Endodermal cell (in vitro differentiated cells): ENCODE measurements around the gene LYPD6. TPM values are rescaled to one million over a fixed set of nuclear protein-coding genes. Genes with fewer than 3 reads are reported as not detected.

Experiments used
- DNase-seq: peaks from one replicate; pipeline ENCODE4 v3.0.0-alpha.2; 2017
- H3K27ac ChIP-seq: 2 replicates; pipeline ENCODE4 v1.5.1; 2013; ENCODE audit warnings: mild to moderate bottlenecking, low read depth, low read length, moderate library complexity
- H3K27me3 ChIP-seq: 2 replicates; pipeline ENCODE4 v1.6.1; 2013; ENCODE audit warnings: mild to moderate bottlenecking, low read length, moderate library complexity; ENCODE audit not compliant: insufficient read depth, control insufficient read depth, poor library complexity, severe bottlenecking
- H3K36me3 ChIP-seq: 2 replicates; pipeline ENCODE4 v1.7.0; 2013; ENCODE audit warnings: mild to moderate bottlenecking, low read length, moderate library complexity; ENCODE audit not compliant: control insufficient read depth, insufficient read depth
- H3K4me1 ChIP-seq: one replicate; pipeline ENCODE4 v1.7.0; 2013; ENCODE audit warnings: low read length; ENCODE audit not compliant: control insufficient read depth, insufficient read depth
- H3K4me3 ChIP-seq: 2 replicates; pipeline ENCODE4 v1.5.1; 2013; ENCODE audit warnings: mild to moderate bottlenecking, low read length, moderate library complexity
- H3K9ac ChIP-seq: 2 replicates; pipeline ENCODE4 v1.6.1; 2013; ENCODE audit warnings: mild to moderate bottlenecking, low read length, moderate library complexity; ENCODE audit not compliant: poor library complexity, severe bottlenecking; ENCODE audit errors: extremely low read depth
- H3K9me3 ChIP-seq: 2 replicates; pipeline ENCODE4 v1.6.1; 2013; ENCODE audit warnings: mild to moderate bottlenecking, low read length, moderate library complexity; ENCODE audit not compliant: control insufficient read depth
- H3K27ac Mint-ChIP-seq: 2 replicates; pipeline ENCODE4 v1.8.0; 2020; ENCODE audit warnings: mixed read lengths
- H3K27me3 Mint-ChIP-seq: 2 replicates; pipeline ENCODE4 v1.8.0; 2021; ENCODE audit warnings: mild to moderate bottlenecking, mixed read lengths; ENCODE audit not compliant: insufficient read depth
- H3K36me3 Mint-ChIP-seq: 2 replicates; pipeline ENCODE4 v1.8.0; 2020; ENCODE audit warnings: low read depth, mixed read lengths
- H3K4me1 Mint-ChIP-seq: 2 replicates; pipeline ENCODE4 v1.8.0; 2020; ENCODE audit warnings: mixed read lengths
- H3K4me3 Mint-ChIP-seq: 2 replicates; pipeline ENCODE4 v1.8.0; 2020; ENCODE audit warnings: mild to moderate bottlenecking, moderate library complexity, mixed read lengths
- H3K9me3 Mint-ChIP-seq: 2 replicates; pipeline ENCODE4 v1.8.0; 2020; ENCODE audit warnings: mild to moderate bottlenecking, mixed read lengths
- WGBS, 2 experiments: methylation state at CpG; one replicate each; pipeline versions ENCODE4 v1.1.5 to v1.1.7; 2013; ENCODE audit warnings: missing lambda C conversion rate in 2 of 2, mixed read lengths in 1 of 2; ENCODE audit not compliant: insufficient coverage in 1 of 2, insufficient read length in 1 of 2; 5-methylcytosine and 5-hydroxymethylcytosine counted together
- total RNA-seq, 2 donors: library from RNA; stranded (reverse); fragmentation: NEBNext Ultra II Directional in 1 of 2; extraction: Animal tissue kit (Norgen Biotek cat#: 25700) in 1 of 2; gene quantifications; 2 replicates in 1 of 2; 3 replicates in 1 of 2; pipeline ENCODE4 v1.2.1, GENCODE V29; 2021
- TF ChIP-seq, protein P1 (sequence below): fragments of 200-600 bp; sonication (generic); conservative IDR thresholded peaks from 2 replicates; pipeline ENCODE4 v1.5.0; 2021; ENCODE audit warnings: antibody characterized with exemption, mild to moderate bottlenecking

The LYPD6 gene
- total RNA-seq, 2 donors from 2014 or later: 6.7 to 8.5 TPM

DNA sequence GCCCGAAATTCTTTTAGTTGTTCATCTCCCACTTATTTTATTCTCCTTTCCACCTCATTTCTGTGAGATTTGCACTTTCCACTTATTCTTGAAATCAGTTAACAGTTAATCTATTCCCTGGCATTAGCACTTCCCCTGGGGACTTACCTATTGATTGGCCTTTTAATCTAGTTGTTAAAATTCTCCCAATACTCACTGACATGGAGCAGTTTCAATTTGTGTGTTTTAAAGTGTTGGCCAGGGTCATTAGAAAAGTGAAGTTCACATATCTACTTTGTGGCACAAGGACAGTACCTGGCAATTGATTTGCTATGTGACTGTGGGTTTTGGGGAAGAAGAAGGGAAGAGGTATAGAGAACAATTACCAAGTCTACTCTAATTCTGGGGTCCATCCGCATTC, 83.1 kb downstream of the LYPD6 start:
- H3K36me3 Mint-ChIP-seq: peaks cover 3% of the 10 kb centered on the region
- TF ChIP-seq, protein P1, sequence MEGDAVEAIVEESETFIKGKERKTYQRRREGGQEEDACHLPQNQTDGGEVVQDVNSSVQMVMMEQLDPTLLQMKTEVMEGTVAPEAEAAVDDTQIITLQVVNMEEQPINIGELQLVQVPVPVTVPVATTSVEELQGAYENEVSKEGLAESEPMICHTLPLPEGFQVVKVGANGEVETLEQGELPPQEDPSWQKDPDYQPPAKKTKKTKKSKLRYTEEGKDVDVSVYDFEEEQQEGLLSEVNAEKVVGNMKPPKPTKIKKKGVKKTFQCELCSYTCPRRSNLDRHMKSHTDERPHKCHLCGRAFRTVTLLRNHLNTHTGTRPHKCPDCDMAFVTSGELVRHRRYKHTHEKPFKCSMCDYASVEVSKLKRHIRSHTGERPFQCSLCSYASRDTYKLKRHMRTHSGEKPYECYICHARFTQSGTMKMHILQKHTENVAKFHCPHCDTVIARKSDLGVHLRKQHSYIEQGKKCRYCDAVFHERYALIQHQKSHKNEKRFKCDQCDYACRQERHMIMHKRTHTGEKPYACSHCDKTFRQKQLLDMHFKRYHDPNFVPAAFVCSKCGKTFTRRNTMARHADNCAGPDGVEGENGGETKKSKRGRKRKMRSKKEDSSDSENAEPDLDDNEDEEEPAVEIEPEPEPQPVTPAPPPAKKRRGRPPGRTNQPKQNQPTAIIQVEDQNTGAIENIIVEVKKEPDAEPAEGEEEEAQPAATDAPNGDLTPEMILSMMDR: no peak
- Histone ChIP-seq H3K9me3 (no peaks in the 10 kb centered on the region), H3K27me3 (peaks cover 64% of the 10 kb centered on the region), H3K4me1 (no peaks in the 10 kb centered on the region), H3K36me3 (no peaks in the 10 kb centered on the region), H3K4me3 (no peak overlapping the region), H3K9ac (no peak overlapping the region), H3K27ac (no peak overlapping the region)
- no peaks in the 10 kb centered on the region for H3K9me3 Mint-ChIP-seq
- H3K4me1 Mint-ChIP-seq: peaks cover 16% of the 10 kb centered on the region
- no peak overlapping the region for H3K27ac Mint-ChIP-seq
- no peak overlapping the region for H3K4me3 Mint-ChIP-seq
- H3K27me3 Mint-ChIP-seq: peaks cover 19% of the 10 kb centered on the region
- 83 to 95% methylated on average over 1 of the region's 2 CpGs for WGBS, 2 experiments
- DNase-seq: no peak

GRCh38 chr2:149415086-149415485, 84.7 kb downstream of the LYPD6 start:
- H3K27me3 ChIP-seq: peaks cover 64% of the 10 kb centered on the region
- Mint-ChIP-seq H3K36me3 (no peaks in the 10 kb centered on the region), H3K27me3 (peaks cover 16% of the 10 kb centered on the region), H3K27ac (no peak overlapping the region), H3K4me3 (no peak overlapping the region), H3K9me3 (no peaks in the 10 kb centered on the region), H3K4me1 (peaks cover 28% of the 10 kb centered on the region)
- H3K27ac ChIP-seq: no peak overlapping the region
- TF ChIP-seq, protein P1: no peak
- no peaks in the 10 kb centered on the region for H3K36me3 ChIP-seq
- H3K4me1 ChIP-seq: peaks cover 11% of the 10 kb centered on the region
- no peak overlapping the region for H3K9ac ChIP-seq
- no peaks in the 10 kb centered on the region for H3K9me3 ChIP-seq
- no peak overlapping the region for H3K4me3 ChIP-seq
- DNase-seq: no peak
- 80 to 84% methylated on average over 1 of the region's 1 CpG for WGBS, 2 experiments

DNA sequence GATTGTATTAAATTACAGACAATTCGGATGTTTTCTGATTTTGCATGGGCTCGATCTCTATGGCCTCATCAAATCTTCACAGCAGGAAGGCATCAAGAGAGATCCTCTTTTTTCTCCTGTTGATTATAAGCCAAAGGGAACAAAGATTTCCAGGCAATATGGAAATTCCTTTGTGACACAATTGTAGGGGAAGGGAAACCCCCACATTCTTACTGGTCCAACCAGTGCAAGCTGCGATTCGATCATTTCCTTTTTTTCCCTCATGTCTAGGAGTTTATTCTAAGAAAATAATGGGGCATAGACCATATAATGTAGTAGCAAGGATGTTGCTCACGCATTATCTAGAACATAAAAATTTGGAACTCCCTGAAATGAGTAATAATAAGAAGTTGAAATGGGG, 87.7 kb downstream of the LYPD6 start:
- H3K4me3 ChIP-seq: no peak overlapping the region
- DNase-seq: no peak
- no peak overlapping the region for H3K9ac ChIP-seq
- H3K27me3 ChIP-seq: peaks cover 42% of the 10 kb centered on the region
- peaks cover 13% of the 10 kb centered on the region for H3K4me1 ChIP-seq
- TF ChIP-seq, protein P1: no peak
- Mint-ChIP-seq H3K27me3 (peaks cover 19% of the 10 kb centered on the region), H3K9me3 (no peaks in the 10 kb centered on the region), H3K27ac (no peak overlapping the region), H3K4me1 (peaks cover 33% of the 10 kb centered on the region), H3K36me3 (no peaks in the 10 kb centered on the region), H3K4me3 (no peak overlapping the region)
- WGBS, 2 experiments: 73 to 91% methylated on average over 4 to 5 of the region's 5 CpGs
- H3K9me3 ChIP-seq: no peaks in the 10 kb centered on the region
- H3K27ac ChIP-seq: no peak overlapping the region
- H3K36me3 ChIP-seq: no peaks in the 10 kb centered on the region
